ENCODE measurements around the gene HTT.
A peak's percentile ranks its signal among the peaks of the same experiment; 100 is the strongest.

Gene HTT

DNA sequence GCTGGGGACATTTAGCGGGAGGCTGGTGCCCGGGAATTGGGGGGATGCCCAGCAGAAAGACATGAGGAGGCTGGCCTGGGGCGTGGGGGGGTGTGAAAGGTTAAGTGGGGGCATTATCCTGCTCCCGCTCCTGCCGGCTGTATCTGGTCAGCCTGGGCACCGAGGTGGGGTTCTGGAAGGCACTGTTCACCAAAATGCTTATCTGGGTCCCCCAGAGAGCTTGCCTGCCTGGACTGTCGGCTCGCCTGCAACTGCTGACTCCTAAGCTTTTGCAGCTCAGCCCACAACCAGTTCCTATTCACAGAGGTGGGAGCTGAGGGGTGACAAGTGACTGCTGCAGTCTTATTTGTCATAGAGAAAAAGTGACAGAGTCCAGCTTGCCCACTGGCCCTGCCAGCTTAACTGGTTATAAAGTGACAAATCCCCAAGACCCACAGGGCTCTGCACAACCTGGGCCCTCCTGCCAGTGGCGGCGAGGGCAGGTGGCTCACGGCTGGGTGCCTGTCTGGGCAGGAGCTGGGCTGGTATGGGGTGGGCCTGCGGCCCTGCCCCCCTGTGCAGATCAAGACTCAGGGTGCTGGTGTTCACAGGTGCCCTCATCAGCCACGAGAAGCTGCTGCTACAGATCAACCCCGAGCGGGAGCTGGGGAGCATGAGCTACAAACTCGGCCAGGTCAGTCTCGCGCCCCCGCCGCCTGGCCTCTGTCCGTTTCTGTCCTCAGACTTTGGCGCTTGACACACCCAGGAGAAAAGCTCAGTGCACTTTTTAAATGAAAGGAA, 150.8 kb downstream of the HTT start:
- Histone ChIP-seq H3K9me3 (replicated peaks in 1 of 11) (no peaks in the 10 kb centered on the region), H3K4me2 (no peak overlapping the region), H3K9ac (no peak overlapping the region), H3K4me1 (peaks cover 0 to 39% (median 3%) of the 10 kb centered on the region in 10 experiments; a peak in 10 of 20 replicates), H3K4me3 (no peak overlapping the region), H3K27ac (no peak overlapping the region), H3K27me3 (no peaks in the 10 kb centered on the region), H4K20me1 (peaks cover 0 to 60% (median 6%) of the 10 kb centered on the region in 11 experiments; a peak in 8 of 22 replicates), H3K36me3 (peaks cover 89 to 96% (median 95%) of the 10 kb centered on the region in 11 experiments)
- no peak for TF ChIP-seq Cebpa-rat (IDR thresholded peaks at IDR 0.05)

DNA sequence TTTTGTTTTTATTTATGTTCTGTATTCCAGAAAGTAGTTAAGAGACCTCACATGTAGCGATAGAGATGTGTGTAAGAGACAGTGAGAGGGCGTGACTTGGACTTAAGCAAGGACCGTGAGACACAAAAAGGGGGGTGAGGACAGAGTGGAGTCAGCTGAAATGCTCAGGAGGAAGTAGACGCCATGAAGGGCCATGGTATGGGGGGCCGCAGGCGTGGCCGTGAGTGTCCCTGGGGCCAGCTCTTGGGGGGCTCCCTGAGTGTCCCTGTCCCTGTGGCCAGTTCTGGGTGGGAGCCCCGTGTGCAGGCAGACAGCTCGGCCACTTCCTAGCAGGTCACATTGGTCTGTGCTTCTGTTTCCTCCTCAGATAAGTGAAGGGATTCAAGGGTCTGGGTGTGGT, 151.5 kb downstream of the HTT start:
- Histone ChIP-seq H3K27me3 (no peaks in the 10 kb centered on the region), H3K4me2 (peak overlapping the region in 1 of 11 experiments; percentile 45; a peak in 1 of 22 replicates), H3K27ac (no peak overlapping the region), H3K36me3 (peaks cover 89 to 96% (median 95%) of the 10 kb centered on the region in 11 experiments), H3K9ac (no peak overlapping the region; a peak in 1 of 22 replicates), H4K20me1 (peaks cover 0 to 57% (median 6%) of the 10 kb centered on the region in 11 experiments; a peak in 8 of 22 replicates), H3K4me3 (no peak overlapping the region), H3K4me1 (peaks cover 0 to 39% (median 3%) of the 10 kb centered on the region in 10 experiments; a peak in 10 of 20 replicates), H3K9me3 (replicated peaks in 1 of 11) (no peaks in the 10 kb centered on the region)
- TF ChIP-seq Cebpa-rat (IDR thresholded peaks at IDR 0.05): no peak

DNA sequence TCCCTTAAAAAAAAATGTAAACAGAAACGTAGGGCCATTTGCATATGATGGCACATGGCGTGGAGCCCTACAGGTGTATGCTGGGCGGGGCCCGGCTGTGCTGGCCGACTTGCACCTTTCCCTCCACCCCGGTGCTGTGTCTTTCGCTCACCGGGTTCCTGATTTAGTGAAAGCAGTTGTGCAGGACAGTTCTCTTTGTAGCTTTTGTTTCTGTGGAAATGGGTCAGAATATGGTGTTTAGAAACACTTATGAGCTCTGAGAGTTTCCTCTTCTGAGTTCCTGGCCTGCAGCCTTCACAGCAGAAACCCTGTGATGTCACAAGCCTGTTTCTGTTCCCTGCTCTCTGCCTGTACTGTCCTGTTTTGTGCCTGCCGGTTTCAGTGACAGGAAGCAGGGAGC, 152.0 kb downstream of the HTT start:
- Histone ChIP-seq H3K9me3 (replicated peaks in 1 of 11) (no peaks in the 10 kb centered on the region), H3K36me3 (peaks cover 89 to 96% (median 95%) of the 10 kb centered on the region in 11 experiments), H3K4me2 (peak overlapping the region in 1 of 11 experiments; percentile 45; a peak in 1 of 22 replicates), H3K9ac (no peak overlapping the region; a peak in 1 of 22 replicates), H3K4me3 (no peak overlapping the region), H4K20me1 (peaks cover 0 to 57% (median 6%) of the 10 kb centered on the region in 11 experiments; a peak in 8 of 22 replicates), H3K27me3 (no peaks in the 10 kb centered on the region), H3K27ac (no peak overlapping the region), H3K4me1 (peaks cover 0 to 39% (median 3%) of the 10 kb centered on the region in 10 experiments; a peak in 10 of 20 replicates)
- no peak for TF ChIP-seq Cebpa-rat (IDR thresholded peaks at IDR 0.05)

DNA sequence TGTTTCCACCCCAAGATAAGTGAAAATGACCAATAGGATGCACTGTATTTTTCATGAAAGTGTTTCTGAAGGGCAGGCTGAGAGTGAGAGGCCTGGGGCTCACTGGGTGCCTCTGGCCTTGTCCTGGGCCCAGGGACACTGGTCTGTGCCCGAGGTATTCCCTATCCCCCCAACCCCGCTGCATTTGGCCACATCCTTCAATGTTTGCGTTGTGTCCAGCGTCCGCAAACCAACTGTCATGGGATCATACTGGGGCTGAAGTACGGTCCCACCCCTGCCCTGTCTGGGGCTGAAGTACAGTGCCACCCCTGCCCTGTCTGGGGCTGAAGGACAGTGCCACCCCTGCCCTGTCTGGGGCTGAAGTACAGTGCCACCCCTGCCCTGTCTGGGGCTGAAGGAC, 152.5 kb downstream of the HTT start:
- peaks cover 0 to 39% (median 3%) of the 10 kb centered on the region in 10 experiments; a peak in 10 of 20 replicates for H3K4me1 ChIP-seq
- H3K9me3 ChIP-seq (replicated peaks in 1 of 11): no peaks in the 10 kb centered on the region
- H3K27me3 ChIP-seq: no peaks in the 10 kb centered on the region
- no peak overlapping the region for H3K27ac ChIP-seq
- H4K20me1 ChIP-seq: peaks cover 0 to 61% (median 6%) of the 10 kb centered on the region in 11 experiments; a peak in 9 of 22 replicates
- H3K36me3 ChIP-seq: peaks cover 89 to 96% (median 95%) of the 10 kb centered on the region in 11 experiments
- no peak overlapping the region for H3K4me3 ChIP-seq
- TF ChIP-seq Cebpa-rat (IDR thresholded peaks at IDR 0.05): no peak
- H3K9ac ChIP-seq: no peak overlapping the region
- H3K4me2 ChIP-seq: 0 out of 22 replicates have a peak overlapping the region, but pooled peaks of 1 of the 11 experiments have one; percentile 45

DNA sequence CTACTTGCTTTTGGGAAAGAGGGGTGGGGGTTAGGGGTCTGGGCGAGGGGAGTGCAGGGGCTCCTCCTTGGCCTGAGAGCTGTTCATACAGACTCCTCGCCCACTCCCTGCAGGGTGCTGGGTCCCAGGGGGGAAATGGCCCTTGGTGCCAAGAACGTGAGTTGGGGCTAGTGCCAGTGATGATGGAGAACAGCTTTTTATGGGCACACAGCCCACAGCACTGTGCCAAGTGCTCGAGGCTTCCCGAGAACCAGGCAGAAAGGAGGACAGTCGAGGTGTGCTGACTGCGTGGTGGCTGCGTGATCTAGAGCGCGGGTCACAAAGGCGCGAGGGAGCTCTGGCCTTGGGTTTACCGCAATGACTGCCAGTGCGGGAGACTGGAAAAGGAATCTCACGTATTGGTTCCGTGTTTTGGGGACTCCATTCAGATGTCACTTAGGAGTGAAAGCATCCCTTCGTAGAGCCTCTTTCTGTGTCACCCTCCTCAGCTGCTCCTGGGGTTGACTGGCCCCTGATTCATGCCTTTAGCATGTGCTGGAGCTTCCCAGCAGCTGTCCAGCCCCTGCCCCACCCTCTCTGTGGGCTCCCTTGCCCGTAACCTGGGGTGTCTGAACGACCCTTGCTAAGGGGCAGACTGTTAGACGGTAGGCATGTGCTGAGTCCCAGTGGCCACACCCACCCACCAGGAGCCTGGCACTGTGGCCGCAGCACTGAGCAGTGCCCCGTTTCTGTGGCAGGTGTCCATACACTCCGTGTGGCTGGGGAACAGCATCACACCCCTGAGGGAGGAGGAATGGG, 153.6 kb downstream of the HTT start:
- Histone ChIP-seq H3K27ac (no peak overlapping the region), H3K9me3 (replicated peaks in 1 of 11) (no peaks in the 10 kb centered on the region), H3K36me3 (peaks cover 89 to 96% (median 95%) of the 10 kb centered on the region in 11 experiments), H3K4me2 (no peak overlapping the region), H4K20me1 (peaks cover 0 to 70% (median 6%) of the 10 kb centered on the region in 11 experiments; a peak in 9 of 22 replicates), H3K4me1 (peaks cover 0 to 38% (median 3%) of the 10 kb centered on the region in 10 experiments; a peak in 10 of 20 replicates), H3K27me3 (no peaks in the 10 kb centered on the region), H3K9ac (no peak overlapping the region), H3K4me3 (no peak overlapping the region)
- no peak for TF ChIP-seq Cebpa-rat (IDR thresholded peaks at IDR 0.05)

DNA sequence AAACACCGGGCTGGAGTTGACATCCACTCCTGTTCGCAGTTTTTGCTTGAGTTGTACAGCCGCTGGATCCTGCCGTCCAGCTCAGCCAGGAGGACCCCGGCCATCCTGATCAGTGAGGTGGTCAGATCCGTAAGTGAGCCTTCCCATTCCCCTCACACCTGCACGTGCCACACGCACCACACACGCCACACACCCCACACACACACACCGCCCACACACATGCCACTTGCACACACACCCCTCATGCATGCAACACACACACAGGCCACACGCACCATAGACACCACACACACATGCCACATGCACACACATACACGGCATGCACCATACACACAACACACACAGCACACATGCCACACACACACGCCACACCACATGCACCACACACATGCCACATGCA, 154.4 kb downstream of the HTT start:
- Histone ChIP-seq H3K36me3 (peaks cover 89 to 96% (median 95%) of the 10 kb centered on the region in 11 experiments), H3K27ac (no peak overlapping the region), H3K4me1 (peaks cover 0 to 30% (median 3%) of the 10 kb centered on the region in 10 experiments; a peak in 10 of 20 replicates), H3K27me3 (no peaks in the 10 kb centered on the region), H3K4me2 (no peak overlapping the region), H3K9ac (no peak overlapping the region), H3K9me3 (replicated peaks in 1 of 11) (no peaks in the 10 kb centered on the region), H4K20me1 (peaks cover 0 to 72% (median 8%) of the 10 kb centered on the region in 11 experiments; a peak in 10 of 22 replicates), H3K4me3 (no peak overlapping the region)
- TF ChIP-seq Cebpa-rat (IDR thresholded peaks at IDR 0.05): no peak

DNA sequence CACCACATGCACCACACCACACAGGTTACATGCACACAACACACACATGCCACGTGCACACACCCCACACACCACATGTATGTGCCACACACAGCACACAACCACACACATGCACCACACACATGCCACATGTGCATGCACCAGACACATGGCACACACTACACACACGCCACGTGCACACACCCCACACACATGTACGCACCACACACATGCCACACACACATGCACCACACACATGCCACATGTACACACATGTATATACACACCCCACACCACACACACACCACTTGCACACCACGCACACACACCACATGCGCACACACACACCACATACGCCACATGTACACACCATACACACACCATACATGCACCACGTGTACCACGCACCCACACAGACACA, 154.8 kb downstream of the HTT start:
- H3K4me1 ChIP-seq: peaks cover 0 to 26% (median under 1%) of the 10 kb centered on the region in 10 experiments; a peak in 10 of 20 replicates
- no peak overlapping the region for H3K27ac ChIP-seq
- H3K27me3 ChIP-seq: no peaks in the 10 kb centered on the region
- no peak for TF ChIP-seq Cebpa-rat (IDR thresholded peaks at IDR 0.05)
- H3K4me3 ChIP-seq: no peak overlapping the region
- H3K9me3 ChIP-seq (replicated peaks in 1 of 11): no peaks in the 10 kb centered on the region
- peaks cover 0 to 72% (median 8%) of the 10 kb centered on the region in 11 experiments; a peak in 10 of 22 replicates for H4K20me1 ChIP-seq
- no peak overlapping the region for H3K9ac ChIP-seq
- no peak overlapping the region for H3K4me2 ChIP-seq
- H3K36me3 ChIP-seq: peaks cover 86 to 96% (median 95%) of the 10 kb centered on the region in 11 experiments

DNA sequence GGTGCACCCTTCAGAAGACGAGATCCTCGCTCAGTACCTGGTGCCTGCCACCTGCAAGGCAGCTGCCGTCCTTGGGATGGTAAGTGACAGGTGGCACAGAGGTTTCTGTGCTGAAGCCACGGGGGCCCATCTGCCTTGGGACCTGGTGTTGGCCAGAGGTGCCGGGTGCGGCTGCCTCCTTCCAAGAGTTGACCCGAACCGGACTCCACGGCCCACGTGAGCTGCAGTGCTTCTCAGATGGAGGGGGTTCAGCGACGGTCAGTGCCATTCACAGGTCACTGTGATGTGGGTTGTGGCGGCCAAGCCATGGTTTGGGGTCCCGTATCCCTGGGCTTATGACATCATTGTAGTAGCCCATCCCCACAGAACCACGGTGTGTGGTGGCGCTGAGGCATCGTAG, 155.5 kb downstream of the HTT start:
- no peak overlapping the region for H3K9ac ChIP-seq
- peaks cover 0 to 75% (median 8%) of the 10 kb centered on the region in 11 experiments; a peak in 9 of 22 replicates for H4K20me1 ChIP-seq
- H3K4me2 ChIP-seq: no peak overlapping the region
- no peak overlapping the region for H3K27ac ChIP-seq
- peaks cover 0 to 19% (median 0%) of the 10 kb centered on the region in 10 experiments; a peak in 6 of 20 replicates for H3K4me1 ChIP-seq
- H3K36me3 ChIP-seq: peaks cover 81 to 96% (median 95%) of the 10 kb centered on the region in 11 experiments
- no peak for TF ChIP-seq Cebpa-rat (IDR thresholded peaks at IDR 0.05)
- no peak overlapping the region for H3K4me3 ChIP-seq
- no peaks in the 10 kb centered on the region for H3K9me3 ChIP-seq (replicated peaks in 1 of 11)
- H3K27me3 ChIP-seq: no peaks in the 10 kb centered on the region

Measured in BLaER1 treated with 17β-estradiol and CSF1 and Interleukin-3, amounts not matched to agents 10 nM and 100 nM (cell line).